ENCODE data around the gene TATDN2. TPM values are rescaled to one million over a fixed set of nuclear protein-coding genes. Genes with fewer than 3 reads are reported as not detected.

The TATDN2 gene
- total and polyA plus RNA-seq, 2 experiments from 2014 or later: 4.6 to 8.4 TPM

DNA sequence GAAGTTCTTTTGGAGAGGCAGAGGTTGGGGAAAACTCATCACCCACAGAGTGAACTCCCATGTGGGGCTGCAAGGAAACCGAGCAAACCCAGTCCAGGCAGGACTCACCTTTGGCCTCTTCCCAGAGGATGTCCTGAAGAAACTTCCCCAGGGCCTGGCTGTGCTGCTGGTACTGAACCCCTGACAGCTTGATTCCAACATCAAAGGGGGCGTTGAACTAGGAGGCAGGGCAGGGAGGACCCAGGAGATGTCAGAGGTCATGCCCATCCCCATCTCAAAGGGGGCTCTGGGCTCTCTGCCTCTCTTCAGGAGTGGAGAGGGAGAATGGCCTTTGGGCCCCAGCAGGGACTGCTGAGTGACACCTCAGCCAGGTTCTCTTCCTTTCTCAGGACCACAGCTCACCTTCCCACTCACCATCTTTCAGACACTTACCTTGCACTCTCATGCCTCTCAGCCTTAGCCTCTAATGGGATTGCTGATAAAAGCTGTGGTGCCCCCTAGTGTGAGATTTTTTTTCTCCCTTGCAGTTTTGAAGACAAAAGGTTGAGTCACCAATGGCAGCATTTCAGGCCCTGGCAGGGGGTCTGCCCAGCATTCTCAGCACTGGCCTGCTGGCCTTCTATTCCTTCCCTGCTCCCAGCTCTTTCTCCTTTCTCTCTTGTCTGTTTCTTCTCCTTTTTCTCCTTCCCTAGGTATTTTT lies 38.5 kb downstream of the TATDN2 start:
- in situ Hi-C loops (cut with MboI): no loop called here
- peak; percentile 41 for DNase-seq
- Histone ChIP-seq H3K36me3 (ENCODE audit: low read depth) (peaks cover 7% of the 10 kb centered on the region; the same call in 1 of the 2 replicates), H3K79me2 (ENCODE audit: insufficient read depth) (no peaks in the 10 kb centered on the region), H3K27me3 (replicated peaks; ENCODE audit: insufficient read depth) (no peaks in the 10 kb centered on the region), H3K9me2 (ENCODE audit: insufficient read depth) (no peaks in the 10 kb centered on the region), H4K20me1 (ENCODE audit: insufficient read depth) (peaks cover 3% of the 10 kb centered on the region; the same call in 1 of the 2 replicates), H3K9ac (no peak overlapping the region), H3K27ac (no peak overlapping the region), H3F3A (ENCODE audit: insufficient read depth) (peaks cover 3% of the 10 kb centered on the region), H2AFZ (no peak overlapping the region), H3K4me1 (ENCODE audit: insufficient read depth) (peaks cover 8% of the 10 kb centered on the region), H3K4me3 (no peak overlapping the region), H3K4me2 (ENCODE audit: unreplicated experiment) (no peak overlapping the region), H3K9me3 (ENCODE audit: low read depth) (no peaks in the 10 kb centered on the region)
- 96 to 97% methylated on average over 2 of the region's 2 CpGs for WGBS, 2 experiments (ENCODE audit: low coverage in 1 of 2, low lambda C conversion rate in 2 of 2, missing lambda C conversion rate in 2 of 2)
- no peak for TF ChIP-seq EZH2phosphoT487 (IDR thresholded peaks at IDR 0.05; ENCODE audit: insufficient read depth, low read depth)
- TF ChIP-seq EZH2 (IDR thresholded peaks at IDR 0.05; ENCODE audit: insufficient read depth, poor library complexity, severe bottlenecking): no peak

DNA sequence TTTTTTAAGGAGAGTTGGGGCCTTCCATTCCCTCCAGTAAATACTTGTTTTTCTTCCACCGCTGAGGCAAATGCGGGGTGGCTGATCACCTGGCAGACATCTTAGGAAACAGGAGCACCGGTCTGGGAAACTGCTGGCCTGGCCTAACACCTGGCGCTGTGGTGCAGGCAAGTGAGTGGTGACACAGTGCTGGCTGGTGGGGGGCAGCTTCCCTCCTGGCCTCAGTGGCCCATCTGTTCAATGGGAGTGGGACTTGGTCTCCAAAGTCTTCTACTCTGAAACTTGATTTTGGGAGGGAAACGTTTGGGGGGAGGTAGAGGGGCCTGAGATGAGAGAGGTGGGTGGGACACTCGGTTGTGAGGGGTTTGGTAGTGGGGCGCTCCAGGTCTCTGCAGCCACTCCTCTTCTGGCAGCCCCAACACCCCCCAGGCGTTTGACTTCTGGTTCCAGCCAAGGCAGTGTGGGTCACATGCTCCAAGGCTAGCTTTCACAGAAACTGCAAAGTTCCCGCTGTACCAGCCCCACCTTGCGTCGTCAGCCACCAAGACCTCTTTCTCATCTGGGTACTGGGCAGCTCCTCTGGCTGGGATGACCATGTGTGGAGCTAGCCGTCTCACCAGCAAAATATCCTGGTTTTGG lies 39.8 kb downstream of the TATDN2 start:
- no peaks in the 10 kb centered on the region for H3K9me2 ChIP-seq (ENCODE audit: insufficient read depth)
- no peaks in the 10 kb centered on the region for H3K9me3 ChIP-seq (ENCODE audit: low read depth)
- H3F3A ChIP-seq (ENCODE audit: insufficient read depth): no peaks in the 10 kb centered on the region
- no peak overlapping the region for H3K27ac ChIP-seq
- no peaks in the 10 kb centered on the region for H3K27me3 ChIP-seq (replicated peaks; ENCODE audit: insufficient read depth)
- no peak overlapping the region for H3K4me2 ChIP-seq (ENCODE audit: unreplicated experiment)
- H3K36me3 ChIP-seq (ENCODE audit: low read depth): peaks cover 6% of the 10 kb centered on the region; the same call in 1 of the 2 replicates
- in situ Hi-C loops (cut with MboI): no loop called here
- no peak overlapping the region for H2AFZ ChIP-seq
- H4K20me1 ChIP-seq (ENCODE audit: insufficient read depth): no peaks in the 10 kb centered on the region
- H3K79me2 ChIP-seq (ENCODE audit: insufficient read depth): no peaks in the 10 kb centered on the region
- DNase-seq: no peak
- TF ChIP-seq EZH2 (IDR thresholded peaks at IDR 0.05; ENCODE audit: insufficient read depth, poor library complexity, severe bottlenecking) (no peak), EZH2phosphoT487 (IDR thresholded peaks at IDR 0.05; ENCODE audit: insufficient read depth, low read depth) (no peak)
- no peak overlapping the region for H3K4me3 ChIP-seq
- H3K9ac ChIP-seq: no peak overlapping the region
- H3K4me1 ChIP-seq (ENCODE audit: insufficient read depth): no peaks in the 10 kb centered on the region
- 88% methylated on average over 11 to 12 of the region's 12 CpGs for WGBS, 2 experiments (ENCODE audit: low coverage in 1 of 2, low lambda C conversion rate in 2 of 2, missing lambda C conversion rate in 2 of 2)

DNA sequence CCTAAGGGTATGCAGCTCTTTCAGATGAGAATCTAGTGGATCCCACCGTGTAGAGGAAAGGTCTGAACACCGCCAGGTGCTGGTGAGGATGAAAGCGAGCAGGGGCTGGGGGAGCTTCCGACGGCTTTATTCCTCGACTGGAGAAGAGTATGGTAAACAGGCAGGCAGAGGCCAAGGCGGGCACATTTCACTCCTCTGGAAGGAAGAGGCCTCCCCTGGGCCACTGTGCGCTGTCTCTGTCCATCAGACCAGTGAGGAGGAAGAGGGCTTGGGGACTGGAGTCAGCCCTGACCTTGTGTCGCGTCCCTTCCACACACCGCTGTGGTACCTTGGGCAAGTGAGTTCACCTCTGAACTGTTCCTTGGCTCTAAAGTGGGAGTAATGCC lies 40.3 kb downstream of the TATDN2 start:
- H3K9me3 ChIP-seq (ENCODE audit: low read depth): no peaks in the 10 kb centered on the region
- H3F3A ChIP-seq (ENCODE audit: insufficient read depth): no peaks in the 10 kb centered on the region
- H3K4me1 ChIP-seq (ENCODE audit: insufficient read depth): no peaks in the 10 kb centered on the region
- H3K27me3 ChIP-seq (replicated peaks; ENCODE audit: insufficient read depth): no peaks in the 10 kb centered on the region
- no peaks in the 10 kb centered on the region for H3K9me2 ChIP-seq (ENCODE audit: insufficient read depth)
- no peak for DNase-seq
- TF ChIP-seq EZH2phosphoT487 (IDR thresholded peaks at IDR 0.05; ENCODE audit: insufficient read depth, low read depth) (no peak), EZH2 (IDR thresholded peaks at IDR 0.05; ENCODE audit: insufficient read depth, poor library complexity, severe bottlenecking) (no peak)
- in situ Hi-C loops (cut with MboI): no loop called here
- H3K27ac ChIP-seq: no peak overlapping the region
- H3K36me3 ChIP-seq (ENCODE audit: low read depth): peaks cover under 1% of the 10 kb centered on the region; the same call in 1 of the 2 replicates
- no peak overlapping the region for H3K4me2 ChIP-seq (ENCODE audit: unreplicated experiment)
- no peak overlapping the region for H3K9ac ChIP-seq
- H3K79me2 ChIP-seq (ENCODE audit: insufficient read depth): no peaks in the 10 kb centered on the region
- H4K20me1 ChIP-seq (ENCODE audit: insufficient read depth): no peaks in the 10 kb centered on the region
- no peak overlapping the region for H3K4me3 ChIP-seq
- 95 to 99% methylated on average over 11 of the region's 11 CpGs for WGBS, 2 experiments (ENCODE audit: low coverage in 1 of 2, low lambda C conversion rate in 2 of 2, missing lambda C conversion rate in 2 of 2)
- no peak overlapping the region for H2AFZ ChIP-seq

DNA sequence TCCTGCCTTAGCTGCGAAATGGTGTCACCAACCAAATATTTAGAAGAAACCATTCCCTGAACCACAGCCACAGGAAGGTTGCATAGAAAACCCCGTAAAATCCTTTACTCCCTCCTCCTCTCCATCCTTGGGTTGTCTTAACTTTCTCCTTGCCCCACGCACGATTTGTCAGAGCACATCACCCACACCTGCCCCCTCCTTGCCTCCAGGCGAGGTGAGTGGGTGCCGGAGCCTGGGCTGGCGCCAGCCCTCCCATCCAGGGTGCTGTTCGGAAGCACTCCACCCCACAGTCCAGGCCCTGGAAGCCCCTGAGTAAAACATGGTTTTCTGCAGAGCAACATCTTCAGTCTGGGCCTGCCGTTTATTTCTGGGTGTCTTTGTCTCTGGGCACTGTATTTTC lies 40.8 kb downstream of the TATDN2 start:
- Histone ChIP-seq H2AFZ (no peak overlapping the region), H3K4me2 (ENCODE audit: unreplicated experiment) (no peak overlapping the region), H3K9ac (no peak overlapping the region), H3K9me2 (ENCODE audit: insufficient read depth) (no peaks in the 10 kb centered on the region), H3K27ac (no peak overlapping the region), H3K4me3 (no peak overlapping the region), H4K20me1 (ENCODE audit: insufficient read depth) (no peaks in the 10 kb centered on the region), H3K79me2 (ENCODE audit: insufficient read depth) (no peaks in the 10 kb centered on the region), H3K36me3 (ENCODE audit: low read depth) (no peaks in the 10 kb centered on the region), H3K27me3 (replicated peaks; ENCODE audit: insufficient read depth) (no peaks in the 10 kb centered on the region), H3F3A (ENCODE audit: insufficient read depth) (no peaks in the 10 kb centered on the region), H3K4me1 (ENCODE audit: insufficient read depth) (no peaks in the 10 kb centered on the region), H3K9me3 (ENCODE audit: low read depth) (no peaks in the 10 kb centered on the region)
- in situ Hi-C loops (cut with MboI): no loop called here
- WGBS, 2 experiments (ENCODE audit: low coverage in 1 of 2, low lambda C conversion rate in 2 of 2, missing lambda C conversion rate in 2 of 2): 87 to 92% methylated on average over 9 of the region's 9 CpGs
- no peak for TF ChIP-seq EZH2phosphoT487 (IDR thresholded peaks at IDR 0.05; ENCODE audit: insufficient read depth, low read depth)
- no peak for DNase-seq

Data from GM23248 (cell line).